GM19397 (cell line): Measurements from ENCODE around the gene RNASE4.
"Not testable (repeated sequence)": the region's sequence is repeated elsewhere in the genome, so short reads cannot be mapped to it uniquely, and the experiment has no call there.

Experiments
- ATAC-seq: cut with Tn5 transposase; IDR thresholded peaks from one replicate; pipeline ENCODE4 v1.9.1; 2021; ENCODE audit warnings: mild to moderate bottlenecking, moderate library complexity; ENCODE audit not compliant: unreplicated experiment

RNASE4 gene

DNA sequence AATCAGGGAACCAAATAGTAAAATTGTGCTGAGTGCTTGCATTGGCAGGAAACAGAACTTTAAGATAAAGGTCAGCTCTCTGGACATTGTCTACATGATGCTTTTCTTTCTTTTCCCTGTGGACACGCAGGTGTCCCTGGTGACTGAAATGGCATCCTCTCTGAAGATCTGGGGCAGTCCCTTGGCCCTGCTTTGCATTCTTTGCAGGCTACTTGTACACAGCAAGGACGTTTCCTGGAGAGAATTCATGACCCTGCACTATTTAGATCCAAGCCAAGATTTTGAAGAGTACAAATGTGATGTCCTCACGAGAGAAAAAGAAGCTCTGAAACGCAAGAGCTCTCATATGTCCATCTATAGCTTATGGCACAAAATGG, 50.1 kb downstream of the RNASE4 start:
- no peak for ATAC-seq

GRCh38 chr14:20738292-20738691, 53.9 kb downstream of the RNASE4 start:
- ATAC-seq, result not testable (repeated sequence)

GRCh38 chr14:20742132-20742531, 57.8 kb downstream of the RNASE4 start:
- ATAC-seq, result no peak

- ATAC-seq, result no peak
These were observed 59.2 kb downstream of the RNASE4 start for GRCh38 chr14:20743556-20743955.

GRCh38 chr14:20745571-20746358, 61.4 kb downstream of the RNASE4 start, which contains the start of gene EDDM3A:
Gene EDDM3A, plus strand, starts transcription at chr14:20745887. Its CDS starts 1,694 bp downstream, at chr14:20747581.
- ATAC-seq, result no peak

DNA sequence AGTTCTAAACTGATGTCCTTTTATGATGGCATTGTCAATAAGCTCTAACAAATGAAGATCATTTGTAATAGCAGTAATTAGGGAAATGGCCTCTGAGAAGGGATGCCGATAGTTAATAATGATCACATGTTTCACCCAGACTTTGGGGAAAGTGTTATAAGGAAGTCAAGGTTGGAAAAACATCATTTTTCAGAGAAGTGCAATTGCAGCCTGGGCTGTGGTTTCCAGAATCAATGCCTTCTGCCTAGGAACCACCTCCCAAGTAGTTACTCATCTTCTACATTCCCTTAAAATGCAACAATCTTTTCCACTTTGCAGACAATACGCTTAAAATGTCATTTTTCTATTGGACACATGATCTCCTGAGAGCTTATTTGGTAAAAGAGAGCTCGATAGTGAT, 62.2 kb downstream of the RNASE4 start:
- ATAC-seq, result no peak

DNA sequence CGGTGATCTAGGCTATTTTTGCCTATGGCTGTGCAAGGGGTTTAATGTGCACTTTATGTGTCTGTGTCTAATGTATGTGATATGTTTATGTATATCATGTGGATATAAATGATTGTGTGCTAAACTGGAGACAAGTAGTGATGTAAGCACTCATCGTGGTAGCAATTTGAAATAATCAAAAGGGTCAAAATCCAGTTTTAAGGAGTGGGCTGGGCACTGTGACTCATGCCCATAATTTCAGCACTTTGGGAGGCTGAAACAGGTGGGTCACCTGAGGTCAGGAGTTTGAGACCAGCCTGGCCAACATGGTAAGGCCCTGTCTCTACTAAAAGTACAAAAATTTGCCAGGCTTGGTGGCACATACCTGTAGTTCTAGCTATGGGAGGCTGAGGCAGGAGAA, 64.1 kb downstream of the RNASE4 start:
- no peak for ATAC-seq

DNA sequence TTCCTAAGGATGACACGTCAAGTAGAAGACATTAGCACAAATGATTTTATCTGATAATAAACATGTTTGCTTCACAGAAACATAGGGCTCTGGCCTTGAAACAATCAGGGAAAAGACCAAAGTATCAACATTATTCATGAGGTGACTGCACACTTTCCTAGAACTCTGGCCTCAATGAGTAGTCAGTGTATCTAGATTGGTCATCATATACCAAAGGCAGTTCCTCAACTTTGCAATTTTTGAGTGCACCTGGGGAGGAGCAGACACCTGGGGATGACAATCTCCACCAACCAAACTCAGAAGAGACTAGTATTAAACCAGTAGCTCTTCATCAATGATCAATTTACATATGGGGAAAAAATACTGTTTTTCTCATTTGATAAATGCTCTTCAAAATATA, 65.8 kb downstream of the RNASE4 start:
- no peak for ATAC-seq
